HG03159 (cell line): ENCODE data around the gene GALNTL6.
"Not testable (repeated sequence)": the region's sequence is repeated elsewhere in the genome, so short reads cannot be mapped to it uniquely, and the experiment has no call there.

Experiments
- ATAC-seq: cut with Tn5 transposase; IDR thresholded peaks from one replicate; pipeline ENCODE4 v1.9.1; 2021; ENCODE audit warnings: mild to moderate bottlenecking, moderate library complexity; ENCODE audit not compliant: unreplicated experiment

GALNTL6 gene

DNA sequence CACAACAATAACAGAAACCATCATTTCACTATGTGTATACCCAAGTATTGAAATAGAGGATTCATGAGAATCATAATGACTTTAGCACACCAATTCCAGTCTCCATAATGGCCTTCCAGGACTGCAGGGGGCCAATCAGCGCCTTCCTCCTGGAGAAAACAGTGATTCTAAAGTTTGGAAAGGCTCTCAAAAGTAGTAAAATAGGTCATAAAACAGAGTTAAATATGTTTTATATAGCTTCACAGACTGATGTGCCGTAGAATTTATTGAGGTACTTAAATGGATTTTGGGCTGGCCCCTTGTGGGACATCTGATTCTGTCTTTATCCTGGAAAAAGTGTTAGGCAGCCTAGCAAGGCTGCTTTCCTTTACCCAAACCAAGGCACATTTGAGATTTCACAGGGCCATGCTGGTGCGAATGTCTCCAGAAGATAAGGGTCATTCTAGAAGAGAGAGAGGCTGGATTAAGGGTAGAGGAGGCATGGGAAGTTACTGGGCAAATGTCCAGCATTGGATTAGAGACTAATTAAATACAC lies 543.9 kb downstream of the GALNTL6 start:
- ATAC-seq, result no peak

- no peak for ATAC-seq
These were observed 549.4 kb downstream of the GALNTL6 start for GRCh38 chr4:172362569-172362968.

GRCh38 chr4:172369471-172369959 lies 556.3 kb downstream of the GALNTL6 start:
- no peak for ATAC-seq

GRCh38 chr4:172377486-172378140 lies 564.4 kb downstream of the GALNTL6 start:
- ATAC-seq, result no peak

DNA sequence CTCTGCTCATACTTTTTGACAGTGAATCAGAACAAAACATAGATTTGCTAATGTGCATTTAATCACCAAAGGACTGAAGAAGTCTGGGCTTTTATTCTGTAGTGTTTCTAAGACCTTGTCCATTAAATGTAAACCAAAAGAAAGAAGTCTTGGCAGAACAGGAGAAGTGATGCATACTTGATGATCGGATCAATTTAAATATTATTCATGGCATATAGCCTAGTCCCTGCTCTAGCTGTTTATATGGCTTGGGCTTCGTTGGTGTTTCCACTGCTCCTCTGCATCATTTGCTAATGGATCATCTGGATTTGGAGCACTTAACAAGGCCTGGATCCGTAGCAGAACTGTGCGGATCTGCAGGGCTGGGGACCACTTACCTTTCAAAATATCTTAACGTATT lies 566.6 kb downstream of the GALNTL6 start:
- no peak for ATAC-seq

DNA sequence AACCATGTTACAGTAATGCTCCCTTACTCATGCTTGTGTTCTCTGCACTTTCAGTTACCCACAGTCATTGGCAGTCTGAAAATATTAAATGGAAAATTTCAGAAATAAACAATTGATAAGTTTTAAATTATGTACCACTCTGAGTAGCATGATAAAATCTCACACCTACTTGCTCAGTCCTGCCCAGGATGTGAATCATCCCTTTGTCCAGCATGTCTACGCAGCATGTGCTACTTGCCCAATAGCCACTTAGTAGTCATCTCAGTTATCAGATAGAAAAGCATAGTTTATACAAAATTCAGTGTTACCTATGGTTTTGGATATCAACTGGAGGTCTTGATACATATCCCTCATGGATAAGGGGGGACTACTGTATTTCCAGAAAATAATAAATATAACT lies 577.1 kb downstream of the GALNTL6 start:
- no peak for ATAC-seq

- no peak for ATAC-seq
These were observed 579.5 kb downstream of the GALNTL6 start for GRCh38 chr4:172392741-172393140.

DNA sequence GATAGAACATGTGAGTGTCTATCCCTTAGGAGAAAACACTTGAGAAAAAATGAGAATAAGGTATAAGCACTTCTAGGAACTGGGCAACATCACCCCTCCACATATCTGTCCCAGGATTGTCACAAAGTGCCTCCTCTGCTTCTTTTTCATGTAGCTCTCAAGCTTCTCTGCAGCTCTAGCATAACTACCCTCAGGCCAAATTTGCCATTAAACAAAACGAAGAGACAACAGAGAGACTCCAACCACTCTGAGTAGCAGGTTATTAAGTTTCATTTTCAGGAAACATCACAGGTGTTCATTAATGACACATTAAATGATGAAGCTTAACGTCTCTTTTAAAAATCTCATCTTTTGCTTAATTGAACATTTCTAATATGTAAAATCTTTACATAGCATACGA lies 580.0 kb downstream of the GALNTL6 start:
- ATAC-seq, result no peak

DNA sequence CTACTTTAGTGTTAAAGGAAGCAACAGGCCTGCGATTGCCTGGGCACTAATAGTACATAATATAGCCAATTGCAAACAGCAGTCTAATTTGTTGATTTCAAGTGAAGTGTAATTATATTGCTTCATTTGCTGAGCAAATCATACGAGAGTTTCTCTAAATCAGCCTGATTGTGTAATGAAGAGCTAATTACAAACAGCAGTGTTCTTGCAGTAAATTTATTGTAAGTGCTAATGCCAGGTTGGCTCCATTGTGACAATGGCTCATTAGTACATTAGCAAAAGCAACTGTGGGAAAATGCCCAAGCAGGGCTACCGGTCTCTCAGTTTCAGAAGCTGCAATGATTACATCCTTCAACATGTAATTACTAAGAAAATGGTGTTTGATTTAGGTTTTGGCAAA lies 591.5 kb downstream of the GALNTL6 start:
- ATAC-seq, result no peak

GRCh38 chr4:172410363-172410762 lies 597.2 kb downstream of the GALNTL6 start:
- ATAC-seq, result no peak

DNA sequence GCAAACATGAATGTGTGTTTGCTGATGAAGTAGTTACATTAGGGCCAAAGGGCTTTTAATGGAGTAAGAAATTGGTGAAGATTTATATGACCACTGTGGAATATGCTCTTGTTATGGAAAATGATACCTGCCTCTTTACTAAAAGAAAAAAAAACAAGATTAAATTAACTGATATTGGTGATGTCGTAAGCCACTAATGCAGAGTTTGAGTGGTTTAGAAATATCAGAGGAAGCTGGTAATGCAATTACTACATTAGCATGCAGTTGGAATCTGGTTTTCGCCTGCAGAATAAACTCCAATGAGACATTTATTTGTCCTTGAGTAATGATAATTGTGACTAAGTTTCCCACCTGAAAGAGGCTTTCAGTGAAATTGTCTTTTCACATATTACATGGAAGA lies 597.9 kb downstream of the GALNTL6 start:
- no peak for ATAC-seq

DNA sequence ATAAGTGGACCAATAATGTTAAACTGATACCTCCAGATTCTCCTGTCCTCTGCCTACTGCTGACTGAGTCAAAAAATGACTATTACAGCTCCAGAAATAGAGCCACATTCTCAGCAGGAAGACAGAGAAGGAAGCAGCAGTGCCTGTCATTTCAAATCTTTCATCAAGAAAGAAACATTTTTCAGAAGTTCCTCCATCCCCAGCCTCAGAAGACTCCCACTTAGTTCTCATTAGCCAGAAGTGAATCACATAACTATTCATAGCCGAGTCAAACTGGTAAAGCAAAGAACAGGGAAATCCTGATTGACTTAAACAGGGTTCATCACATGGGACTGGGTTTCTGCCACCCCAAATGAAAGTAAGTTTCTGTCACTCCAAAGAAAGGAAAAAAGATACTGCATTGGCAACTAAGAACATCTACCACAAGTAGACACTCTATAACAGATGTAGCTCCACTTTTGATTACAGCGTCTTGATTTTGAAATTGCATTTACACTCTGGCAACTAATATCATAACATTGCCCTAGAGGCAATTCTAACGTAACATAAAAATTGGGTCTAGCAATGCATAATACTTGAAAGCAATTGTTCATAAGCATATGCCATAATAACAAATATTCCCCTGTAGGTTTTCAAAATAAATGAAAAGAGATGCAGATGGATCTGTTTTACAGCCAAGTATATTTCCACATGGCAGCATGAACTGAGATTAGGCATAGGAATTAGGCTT lies 599.8 kb downstream of the GALNTL6 start:
- no peak for ATAC-seq

DNA sequence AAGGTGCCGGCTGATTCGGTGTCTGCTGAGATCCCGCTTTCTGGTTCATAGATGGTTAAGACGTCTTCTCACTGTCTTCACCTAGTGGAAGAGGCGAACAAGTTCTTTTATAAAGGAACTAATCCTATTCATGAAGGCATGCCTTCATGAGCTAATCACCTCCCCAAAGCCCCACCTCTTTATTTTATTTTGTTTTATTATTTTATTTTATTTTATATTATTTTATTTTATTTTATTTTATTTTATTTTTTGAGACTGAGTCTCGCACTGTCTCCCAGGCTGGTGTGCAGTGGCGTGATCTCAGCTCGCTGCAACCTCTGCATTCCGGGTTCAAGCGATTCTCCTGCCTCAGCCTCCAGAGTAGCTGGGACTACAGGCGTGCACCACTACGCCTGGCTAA lies 615.8 kb downstream of the GALNTL6 start:
- not testable (repeated sequence) for ATAC-seq

DNA sequence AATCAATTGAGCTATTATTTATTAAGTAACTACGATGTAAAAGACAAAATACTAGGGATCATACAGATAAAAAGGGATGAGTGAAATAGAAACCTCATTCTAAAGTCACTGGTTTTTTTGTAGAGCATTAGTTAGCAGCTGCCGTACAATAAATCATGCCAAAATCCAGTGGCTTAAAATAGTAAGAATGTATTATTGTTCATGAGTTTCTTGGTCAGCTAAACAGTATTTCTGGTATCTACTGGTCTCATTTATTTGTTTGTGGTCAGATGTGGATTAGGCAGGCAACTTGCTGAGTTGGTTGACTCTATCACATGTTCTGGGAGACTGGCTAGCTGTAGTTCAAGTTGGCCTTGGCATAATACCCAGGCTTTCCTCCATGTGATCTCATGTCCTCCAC lies 667.3 kb downstream of the GALNTL6 start:
- ATAC-seq, result no peak

DNA sequence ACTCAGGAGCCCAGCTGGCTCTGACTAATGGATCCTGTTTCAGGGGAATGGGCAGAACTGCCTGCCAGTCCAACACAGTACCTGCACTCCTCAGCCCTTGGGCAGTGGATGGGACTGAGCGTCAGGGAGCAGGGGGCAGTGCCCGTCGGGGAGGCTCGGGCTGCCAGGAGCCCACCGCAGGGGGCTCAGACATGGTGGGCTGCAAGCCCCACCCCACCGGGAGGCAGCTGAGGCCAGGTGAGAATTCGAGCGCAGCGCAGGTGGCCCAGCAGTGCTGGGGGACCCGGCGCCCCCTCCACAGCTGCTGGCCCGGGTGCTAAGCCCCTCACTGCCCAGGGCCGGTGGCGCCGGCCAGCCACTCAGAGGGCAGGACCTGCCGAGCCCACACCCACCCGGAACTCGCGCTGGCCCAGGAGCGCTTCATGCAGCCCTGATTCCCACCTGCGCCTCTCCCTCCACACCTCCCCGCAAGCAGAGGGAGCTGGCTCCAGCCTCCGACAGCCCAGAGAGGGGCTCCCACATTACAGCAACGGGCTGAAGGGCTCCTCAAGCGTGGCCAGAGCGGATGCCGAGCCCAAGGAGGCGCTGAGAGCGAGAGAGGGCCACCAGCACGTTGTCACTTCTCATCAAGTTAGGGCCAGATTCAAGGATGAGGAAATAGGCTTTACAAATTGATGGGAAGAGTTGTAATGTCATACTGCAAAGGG lies 668.8 kb downstream of the GALNTL6 start:
- ATAC-seq, result no peak

DNA sequence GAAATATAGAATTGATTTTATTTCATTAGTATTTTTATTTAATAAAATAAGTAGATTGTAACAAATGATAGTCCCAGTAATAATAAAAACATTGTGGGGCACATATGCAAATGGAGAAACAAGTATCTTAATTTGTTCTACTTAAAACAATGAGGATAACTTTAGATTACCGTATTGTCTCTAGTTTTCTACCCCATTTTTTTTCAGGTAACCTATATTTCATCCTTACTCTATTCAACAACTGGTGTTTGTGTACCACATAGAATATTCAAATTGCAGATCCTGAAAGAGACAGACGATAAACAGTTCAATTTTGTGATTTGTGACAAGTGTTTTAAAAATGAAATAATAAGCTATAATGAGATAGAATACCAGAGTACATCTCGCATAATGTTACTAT lies 671.8 kb downstream of the GALNTL6 start:
- ATAC-seq, result no peak

GRCh38 chr4:172486531-172486930 lies 673.3 kb downstream of the GALNTL6 start:
- ATAC-seq, result no peak

GRCh38 chr4:172489861-172490260 lies 676.7 kb downstream of the GALNTL6 start:
- ATAC-seq, result no peak

DNA sequence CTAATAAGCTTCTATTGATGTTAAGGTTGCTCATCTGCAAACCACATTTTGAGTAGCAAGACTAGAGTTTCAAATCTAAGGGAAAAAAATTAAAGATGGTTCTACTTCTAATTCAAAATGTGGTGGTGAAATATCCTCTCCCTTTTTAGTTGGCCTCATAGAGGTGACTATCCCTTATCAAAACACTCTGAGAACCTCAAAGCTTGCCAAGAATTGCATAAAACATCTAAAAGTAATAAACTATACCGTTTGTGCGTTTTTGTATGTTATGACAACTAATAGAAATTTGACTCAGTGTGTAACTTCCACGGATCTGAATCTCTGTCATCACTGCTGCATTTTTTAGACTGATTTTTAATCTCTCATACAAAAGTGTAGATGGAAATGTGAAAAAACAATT lies 682.6 kb downstream of the GALNTL6 start:
- ATAC-seq, result no peak

GRCh38 chr4:172497321-172497720 lies 684.1 kb downstream of the GALNTL6 start:
- no peak for ATAC-seq

- ATAC-seq, result no peak
These were observed 700.8 kb downstream of the GALNTL6 start for GRCh38 chr4:172514011-172514410.

DNA sequence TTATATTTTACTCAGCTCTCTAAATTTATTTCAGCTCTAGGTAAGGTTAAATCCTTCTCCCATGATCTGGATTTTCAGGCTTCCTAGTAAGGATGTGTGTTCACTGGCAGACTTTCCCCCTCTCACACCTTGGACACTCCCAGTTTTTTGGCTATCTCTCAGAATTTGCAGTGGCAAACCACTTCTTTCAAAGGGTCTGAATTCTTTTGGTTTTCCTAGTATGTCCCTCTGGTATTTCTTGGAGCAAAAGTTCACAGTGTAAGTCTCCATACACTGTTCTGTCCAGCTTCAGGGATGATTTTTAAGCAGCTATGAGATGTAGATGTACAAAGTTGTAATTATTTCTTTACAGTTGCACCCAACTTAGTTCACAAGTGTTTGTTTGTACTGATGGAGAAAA lies 701.6 kb downstream of the GALNTL6 start:
- no peak for ATAC-seq
